GM19463 (cell line): ENCODE results near the gene TMEM170A.

ENCODE experiments used
- ATAC-seq: cut with Tn5 transposase; IDR thresholded peaks from one replicate; pipeline ENCODE4 v1.9.1; 2021; ENCODE audit warnings: mild to moderate bottlenecking, moderate library complexity; ENCODE audit not compliant: unreplicated experiment

TMEM170A gene

GRCh38 chr16:75482434-75483205, 18.1 kb upstream of the TMEM170A start:
- ATAC-seq = no peak

GRCh38 chr16:75481475-75481874, 17.0 kb upstream of the TMEM170A start:
- no peak for ATAC-seq

DNA sequence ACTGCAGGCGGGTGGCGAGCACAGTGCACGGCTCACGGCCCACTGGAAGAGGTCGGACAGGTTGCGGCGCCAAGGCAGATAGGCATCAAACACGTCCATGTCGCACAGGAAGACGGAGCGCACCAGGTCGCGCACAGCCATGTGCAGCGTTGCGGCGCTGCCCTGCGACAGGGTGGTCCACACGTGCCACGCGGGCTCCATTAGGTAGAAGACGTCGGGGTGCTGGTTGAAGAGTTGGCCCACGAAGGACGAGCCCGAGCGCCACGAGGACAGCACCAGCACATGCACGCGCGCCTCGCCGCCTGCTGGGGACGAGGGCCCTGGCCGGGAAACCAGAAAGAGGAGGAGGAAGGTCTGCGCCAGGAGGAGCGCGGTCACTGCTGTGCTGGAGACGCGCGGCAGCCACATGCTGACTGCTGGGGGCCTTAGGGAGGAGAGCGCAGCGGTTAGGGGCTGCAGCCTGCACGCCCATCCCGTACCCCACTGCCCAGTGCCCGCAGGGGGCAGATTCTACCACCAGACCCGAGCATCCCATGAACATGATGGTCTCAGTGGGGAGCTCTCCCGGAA, 15.0 kb upstream of the TMEM170A start:
- ATAC-seq = no peak

GRCh38 chr16:75478480-75479345, 14.2 kb upstream of the TMEM170A start:
- no peak for ATAC-seq

GRCh38 chr16:75477680-75478473, 13.4 kb upstream of the TMEM170A start:
- ATAC-seq = no peak

DNA sequence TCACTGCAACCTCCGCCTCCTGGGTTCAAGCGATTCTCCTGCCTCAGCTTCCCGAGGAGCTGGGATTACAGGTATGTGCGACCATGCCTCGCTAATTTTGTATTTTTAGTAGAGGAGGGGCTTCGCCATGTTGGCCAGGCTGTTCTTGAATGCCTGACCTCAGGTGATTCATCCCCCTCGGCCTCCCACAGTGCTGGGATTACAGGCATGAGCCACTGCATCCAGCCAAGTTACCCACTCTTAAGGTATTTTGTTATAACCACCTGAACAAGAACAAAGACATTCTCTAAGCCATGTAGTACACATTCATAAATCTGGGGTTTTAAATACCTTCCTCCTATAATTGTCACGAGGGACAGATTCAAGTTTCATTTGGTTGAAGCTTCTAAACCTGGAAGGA, 12.3 kb upstream of the TMEM170A start:
- no peak for ATAC-seq

DNA sequence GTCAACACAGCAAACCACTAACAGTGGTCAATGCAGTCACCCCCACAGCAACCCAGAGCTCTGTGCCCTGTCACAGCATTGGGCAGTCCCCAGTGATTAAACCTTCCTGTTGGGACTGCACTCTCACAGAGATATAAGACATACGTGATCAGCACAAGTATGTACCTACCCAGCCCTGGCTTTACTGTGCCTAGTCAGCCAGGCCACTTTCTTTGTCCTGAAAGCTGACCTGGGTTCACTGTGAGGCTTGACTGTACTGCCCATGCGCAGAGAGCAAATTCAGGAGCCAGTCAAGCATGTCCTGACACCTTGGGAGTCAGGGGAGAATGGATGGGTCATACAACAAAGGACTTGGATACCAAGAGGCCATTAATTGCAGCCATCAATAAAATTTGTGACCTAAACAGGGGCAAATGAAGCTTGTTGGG, 10.9 kb upstream of the TMEM170A start:
- no peak for ATAC-seq

GRCh38 chr16:75472908-75473877, 8.7 kb upstream of the TMEM170A start:
- ATAC-seq = no peak

DNA sequence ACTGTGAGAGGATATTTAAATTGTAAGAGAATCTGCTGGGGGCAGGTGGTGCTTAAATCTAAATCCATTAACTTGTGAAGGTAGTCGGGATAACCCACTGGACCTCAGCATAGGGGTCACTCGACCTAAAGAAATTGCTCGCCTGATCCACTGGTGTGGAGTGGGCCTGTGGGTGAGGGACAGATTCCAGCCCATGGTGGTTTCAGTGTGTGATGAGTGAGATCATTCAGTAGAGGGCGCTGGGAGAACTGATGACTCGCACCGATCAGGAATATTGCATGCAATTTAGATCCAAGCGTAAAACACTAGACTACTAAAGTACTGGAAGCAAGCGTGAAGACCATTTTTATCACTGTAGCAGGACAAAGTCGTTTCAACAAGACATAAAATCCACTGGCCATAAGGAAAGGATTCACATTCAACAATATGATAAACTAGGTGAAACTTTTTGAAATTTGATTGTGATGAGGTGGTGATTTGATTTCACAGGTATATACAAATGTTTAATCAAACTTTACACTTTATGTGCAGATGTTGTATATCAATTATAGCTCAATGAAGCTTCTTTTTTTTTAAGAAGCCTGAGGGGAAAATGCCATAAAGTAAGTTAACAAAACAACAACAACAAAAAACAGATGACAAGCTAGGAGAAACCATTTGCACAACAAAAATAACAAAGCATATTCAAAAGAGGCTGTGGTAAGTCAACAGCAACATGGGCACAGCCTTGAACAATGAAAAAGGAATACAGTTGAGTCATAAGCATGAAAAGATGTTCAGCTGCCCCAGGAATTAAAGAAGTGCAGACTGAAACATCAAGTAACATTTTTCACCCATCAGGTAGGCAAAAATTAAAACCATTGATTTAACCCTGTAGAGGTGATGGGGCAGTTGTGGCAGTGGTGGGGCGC, 7.5 kb upstream of the TMEM170A start:
- peak; percentile 81 for ATAC-seq

DNA sequence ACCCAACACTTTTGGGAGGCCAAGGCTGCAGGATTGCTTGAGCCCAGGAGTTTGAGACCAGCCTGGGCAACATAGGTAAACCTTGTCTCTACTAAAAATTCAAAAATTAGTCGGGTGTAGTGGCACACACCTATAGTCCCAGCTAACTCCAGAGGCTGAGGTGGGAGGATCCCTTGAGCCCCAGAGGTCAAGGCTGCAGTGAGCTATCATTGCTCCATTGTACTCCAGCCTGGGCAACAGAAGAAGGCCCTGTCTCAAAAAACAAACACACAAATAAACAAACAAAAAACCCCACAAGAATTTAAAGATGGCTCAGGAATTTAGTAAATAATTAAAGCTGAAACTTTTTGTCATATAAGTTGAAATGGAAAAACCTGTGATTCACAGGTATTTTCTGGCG, 2.3 kb upstream of the TMEM170A start:
- no peak for ATAC-seq

GRCh38 chr16:75463389-75464121, 934 bp downstream of the TMEM170A start:
- peak; percentile 16 for ATAC-seq

- no peak for ATAC-seq
Observed at GRCh38 chr16:75462806-75463205, 1.7 kb downstream of the TMEM170A start.

GRCh38 chr16:75461575-75461974, 2.9 kb downstream of the TMEM170A start:
- no peak for ATAC-seq

DNA sequence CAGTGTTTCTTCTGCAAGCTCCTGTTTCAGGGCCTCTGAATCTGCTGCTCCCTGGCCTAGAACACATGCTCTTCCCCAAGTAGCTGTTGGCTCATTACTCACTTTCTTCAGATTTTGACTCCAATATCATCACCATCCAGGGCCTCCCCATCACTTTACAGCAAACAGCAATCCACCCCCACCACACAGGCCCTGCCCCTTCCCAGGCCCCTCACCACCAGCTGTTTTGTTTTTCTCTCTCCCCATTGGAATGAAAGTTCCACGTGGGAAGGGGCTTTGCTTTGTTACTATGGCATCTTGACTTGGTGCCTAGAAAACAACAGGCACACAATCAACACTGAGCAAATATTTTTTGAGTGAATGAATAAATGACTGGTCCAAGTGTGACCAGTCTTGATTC, 4.0 kb downstream of the TMEM170A start:
- no peak for ATAC-seq

DNA sequence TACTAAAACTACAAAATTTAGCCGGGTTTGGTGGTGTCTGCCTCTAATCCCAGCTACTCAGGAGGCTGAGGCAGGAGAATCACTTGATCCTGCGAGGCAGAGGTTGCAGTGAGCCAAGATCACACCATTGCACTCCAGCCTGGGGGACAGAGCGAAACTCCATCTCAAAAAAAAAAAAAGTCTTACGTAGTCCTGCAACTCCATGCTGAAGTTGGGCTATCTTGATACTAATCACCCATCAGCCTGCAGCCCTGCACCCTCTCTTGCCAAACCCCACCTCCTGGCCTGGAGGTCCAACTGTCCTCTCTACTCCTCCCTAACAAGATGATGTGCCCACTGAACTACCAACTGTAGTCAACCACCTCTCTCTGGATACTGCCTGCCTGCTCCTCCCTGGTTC, 4.8 kb downstream of the TMEM170A start:
- no peak for ATAC-seq

DNA sequence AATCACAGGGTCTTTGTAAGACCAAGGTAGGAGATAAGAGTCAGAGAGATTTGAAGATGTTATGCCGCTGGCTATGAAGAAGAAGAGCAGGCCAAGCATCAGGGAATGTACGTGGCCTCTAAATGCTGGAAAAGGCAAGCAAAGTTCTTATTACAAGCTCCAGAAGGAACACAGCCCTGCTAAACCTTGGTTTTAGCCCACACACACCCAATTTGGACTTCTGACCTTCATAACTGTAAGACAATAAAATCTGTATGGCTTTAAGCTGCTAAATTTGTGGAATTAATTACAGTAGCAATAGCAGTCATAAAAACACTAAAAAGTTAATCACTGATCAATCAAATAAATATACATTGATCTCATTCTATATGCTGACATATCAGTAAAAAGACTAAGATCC, 6.0 kb downstream of the TMEM170A start:
- no peak for ATAC-seq

- ATAC-seq = no peak
Observed at GRCh38 chr16:75458029-75458428, 6.5 kb downstream of the TMEM170A start.

DNA sequence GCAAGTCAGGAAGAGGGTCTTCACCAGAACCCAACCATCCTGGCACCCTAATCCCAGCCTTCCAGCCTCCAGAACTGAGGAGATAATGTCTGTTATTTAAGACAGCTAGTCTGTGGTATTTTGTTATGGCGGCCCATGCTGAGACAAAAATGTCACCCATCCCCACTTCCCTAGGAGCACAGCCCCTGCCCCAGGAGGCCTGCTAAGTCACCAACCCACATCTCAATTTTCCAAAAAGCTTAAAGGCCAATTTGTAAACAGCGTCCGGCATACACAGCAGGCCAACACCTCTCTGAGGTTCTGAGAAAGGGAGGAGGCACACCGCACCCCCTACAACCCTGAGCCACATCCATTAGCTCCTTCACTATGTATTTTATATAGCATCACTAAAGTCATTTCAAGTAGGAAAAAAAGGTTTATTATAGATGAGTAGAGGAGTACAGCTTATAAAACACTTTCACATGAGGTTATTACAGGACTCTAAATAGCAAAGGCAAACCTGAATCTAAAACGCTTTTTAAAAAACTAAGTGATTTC, 6.9 kb downstream of the TMEM170A start:
- ATAC-seq = no peak
